ENCODE results near the gene LRRC26. TPM values are rescaled to one million over a fixed set of nuclear protein-coding genes. Genes with fewer than 3 reads are reported as not detected.

Gene LRRC26
- total RNA-seq, 1 experiment from 2014 or later = 0.52 TPM

DNA sequence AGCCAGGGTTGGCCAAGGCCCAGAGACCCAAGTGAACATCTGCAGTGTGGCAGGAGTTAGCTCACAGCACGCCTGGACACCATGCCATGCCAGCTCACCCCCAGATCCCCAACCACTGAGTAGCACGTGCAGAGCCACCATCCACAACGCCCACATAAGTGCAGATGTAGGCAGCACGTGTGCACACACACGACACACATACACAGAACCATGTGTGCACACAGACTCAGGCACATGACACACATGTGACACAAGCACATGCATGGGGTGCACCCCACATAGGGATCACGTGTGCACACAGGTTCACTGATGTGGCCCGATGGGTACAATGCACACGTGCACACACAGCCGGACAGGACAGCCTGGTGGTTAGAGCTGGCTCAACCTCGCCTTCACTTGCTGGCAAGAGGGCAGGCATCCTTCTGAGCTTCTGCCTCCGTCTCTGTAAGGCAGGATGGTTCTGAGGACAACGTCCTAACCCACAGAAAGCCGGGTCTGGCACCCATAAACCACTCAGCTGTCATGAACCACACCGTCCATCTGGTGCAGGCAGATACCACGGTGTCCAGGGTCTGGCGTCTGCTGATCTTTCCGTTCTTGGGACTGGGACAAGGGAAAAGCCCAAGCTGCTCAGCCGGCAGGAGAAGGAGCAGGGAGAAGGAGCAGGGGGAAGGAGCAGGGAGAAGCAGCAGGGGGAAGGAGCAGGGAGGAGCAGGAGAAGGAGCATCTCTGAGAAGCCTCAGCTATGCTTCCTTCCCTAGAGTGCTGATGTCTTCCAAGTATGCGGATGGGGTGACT lies 12.0 kb downstream of the LRRC26 start:
- peaks cover 14% of the 10 kb centered on the region for H3K4me1 Mint-ChIP-seq (ENCODE audit: low read depth, unreplicated experiment)
- no peak overlapping the region for H3K27ac Mint-ChIP-seq (ENCODE audit: unreplicated experiment)
- DNase-seq = no peak
- no TSS peak for BruUV-seq (replicated peaks)
- TF ChIP-seq, protein P1, sequence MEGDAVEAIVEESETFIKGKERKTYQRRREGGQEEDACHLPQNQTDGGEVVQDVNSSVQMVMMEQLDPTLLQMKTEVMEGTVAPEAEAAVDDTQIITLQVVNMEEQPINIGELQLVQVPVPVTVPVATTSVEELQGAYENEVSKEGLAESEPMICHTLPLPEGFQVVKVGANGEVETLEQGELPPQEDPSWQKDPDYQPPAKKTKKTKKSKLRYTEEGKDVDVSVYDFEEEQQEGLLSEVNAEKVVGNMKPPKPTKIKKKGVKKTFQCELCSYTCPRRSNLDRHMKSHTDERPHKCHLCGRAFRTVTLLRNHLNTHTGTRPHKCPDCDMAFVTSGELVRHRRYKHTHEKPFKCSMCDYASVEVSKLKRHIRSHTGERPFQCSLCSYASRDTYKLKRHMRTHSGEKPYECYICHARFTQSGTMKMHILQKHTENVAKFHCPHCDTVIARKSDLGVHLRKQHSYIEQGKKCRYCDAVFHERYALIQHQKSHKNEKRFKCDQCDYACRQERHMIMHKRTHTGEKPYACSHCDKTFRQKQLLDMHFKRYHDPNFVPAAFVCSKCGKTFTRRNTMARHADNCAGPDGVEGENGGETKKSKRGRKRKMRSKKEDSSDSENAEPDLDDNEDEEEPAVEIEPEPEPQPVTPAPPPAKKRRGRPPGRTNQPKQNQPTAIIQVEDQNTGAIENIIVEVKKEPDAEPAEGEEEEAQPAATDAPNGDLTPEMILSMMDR (IDR thresholded peaks at IDR 0.05; ENCODE audit: unreplicated experiment) = no peak
- peaks cover 5% of the 10 kb centered on the region for H3K36me3 Mint-ChIP-seq (ENCODE audit: insufficient read depth, unreplicated experiment)
- CTCF ChIA-PET = no interaction called here
- H3K9me3 Mint-ChIP-seq (ENCODE audit: low read depth, unreplicated experiment) = no peaks in the 10 kb centered on the region
- no peak overlapping the region for H3K4me3 Mint-ChIP-seq (ENCODE audit: low read depth, unreplicated experiment)
- intact Hi-C loops (cut with micrococcal nuclease; ENCODE audit: unreplicated experiment) = no loop called here
- peaks cover 47% of the 10 kb centered on the region for H3K27me3 Mint-ChIP-seq (ENCODE audit: unreplicated experiment)

DNA sequence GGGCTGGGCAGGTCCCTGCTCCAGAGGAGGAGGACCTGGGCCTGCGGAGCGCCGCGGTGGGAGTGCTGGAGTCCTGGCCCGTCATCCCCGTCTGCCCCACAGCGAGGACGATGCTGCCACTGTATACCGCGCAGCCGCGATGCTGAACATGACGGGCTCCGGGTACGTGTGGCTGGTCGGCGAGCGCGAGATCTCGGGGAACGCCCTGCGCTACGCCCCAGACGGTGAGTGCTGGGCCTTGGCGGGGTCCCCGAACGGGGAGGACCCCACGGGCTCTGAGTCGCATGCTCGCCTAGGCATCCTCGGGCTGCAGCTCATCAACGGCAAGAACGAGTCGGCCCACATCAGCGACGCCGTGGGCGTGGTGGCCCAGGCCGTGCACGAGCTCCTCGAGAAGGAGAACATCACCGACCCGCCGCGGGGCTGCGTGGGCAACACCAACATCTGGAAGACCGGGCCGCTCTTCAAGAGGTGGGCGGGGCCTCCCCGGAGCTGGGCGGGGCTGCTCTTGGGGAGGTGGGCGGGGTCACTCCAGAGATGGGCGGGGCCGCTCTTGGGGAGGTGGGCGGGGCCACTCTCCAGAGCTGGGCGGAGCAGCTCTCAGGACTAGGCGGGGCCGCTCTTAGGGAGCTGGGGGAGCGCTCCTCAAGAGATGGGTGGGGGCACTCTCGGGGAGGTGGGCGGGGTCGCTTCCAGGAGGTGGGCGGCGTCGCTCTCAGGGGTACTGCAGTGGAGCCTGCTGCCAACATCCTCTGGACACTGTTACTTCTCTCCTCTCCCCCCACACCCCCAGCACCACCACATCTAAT lies 13.1 kb downstream of the LRRC26 start:
- Mint-ChIP-seq H3K4me3 (ENCODE audit: low read depth, unreplicated experiment) (no peak overlapping the region), H3K27ac (ENCODE audit: unreplicated experiment) (no peak overlapping the region), H3K36me3 (ENCODE audit: insufficient read depth, unreplicated experiment) (peaks cover 5% of the 10 kb centered on the region), H3K4me1 (ENCODE audit: low read depth, unreplicated experiment) (peaks cover 14% of the 10 kb centered on the region), H3K27me3 (ENCODE audit: unreplicated experiment) (peaks cover 44% of the 10 kb centered on the region), H3K9me3 (ENCODE audit: low read depth, unreplicated experiment) (no peaks in the 10 kb centered on the region)
- CTCF ChIA-PET = interaction anchor here (0.6 to 0.7 kb wide), 2 partner anchors 28 to 434 kb away, joined by 3 to 5 read pairs; no protein-coding TSS in a partner anchor
- BruUV-seq (replicated peaks) = no TSS peak
- no peak for DNase-seq
- TF ChIP-seq, protein P1 (IDR thresholded peaks at IDR 0.05; ENCODE audit: unreplicated experiment) = no peak
- intact Hi-C loops (cut with micrococcal nuclease; ENCODE audit: unreplicated experiment) = no loop called here

DNA sequence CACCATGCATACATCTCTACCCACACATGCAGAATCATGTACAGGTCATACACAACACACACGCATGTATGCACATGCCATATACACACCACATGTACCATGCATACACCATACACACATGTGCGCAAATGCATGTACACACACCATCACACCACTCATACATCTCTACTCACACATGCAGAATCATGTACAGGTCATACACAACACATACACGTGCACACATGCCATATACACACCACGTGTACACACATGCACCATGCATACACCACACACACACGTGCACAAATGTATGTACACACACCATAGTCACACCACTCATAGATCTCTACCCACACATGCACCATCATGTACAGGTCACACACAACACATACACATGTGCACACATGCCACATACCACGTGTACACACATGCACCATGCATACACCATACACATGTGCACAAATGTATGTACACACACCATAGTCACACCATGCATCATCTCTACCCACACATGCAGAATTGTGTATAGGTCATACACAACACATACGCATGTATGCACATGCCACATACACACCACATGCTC lies 16.9 kb downstream of the LRRC26 start:
- Mint-ChIP-seq H3K36me3 (ENCODE audit: insufficient read depth, unreplicated experiment) (peaks cover 6% of the 10 kb centered on the region), H3K27ac (ENCODE audit: unreplicated experiment) (no peak overlapping the region), H3K27me3 (ENCODE audit: unreplicated experiment) (peaks cover 17% of the 10 kb centered on the region), H3K4me3 (ENCODE audit: low read depth, unreplicated experiment) (no peak overlapping the region), H3K9me3 (ENCODE audit: low read depth, unreplicated experiment) (peaks cover 2% of the 10 kb centered on the region), H3K4me1 (ENCODE audit: low read depth, unreplicated experiment) (no peaks in the 10 kb centered on the region)
- TF ChIP-seq, protein P1 (IDR thresholded peaks at IDR 0.05; ENCODE audit: unreplicated experiment) = no peak
- no peak for DNase-seq
- no TSS peak for BruUV-seq (replicated peaks)
- intact Hi-C loops (cut with micrococcal nuclease; ENCODE audit: unreplicated experiment) = no loop called here
- CTCF ChIA-PET = no interaction called here

DNA sequence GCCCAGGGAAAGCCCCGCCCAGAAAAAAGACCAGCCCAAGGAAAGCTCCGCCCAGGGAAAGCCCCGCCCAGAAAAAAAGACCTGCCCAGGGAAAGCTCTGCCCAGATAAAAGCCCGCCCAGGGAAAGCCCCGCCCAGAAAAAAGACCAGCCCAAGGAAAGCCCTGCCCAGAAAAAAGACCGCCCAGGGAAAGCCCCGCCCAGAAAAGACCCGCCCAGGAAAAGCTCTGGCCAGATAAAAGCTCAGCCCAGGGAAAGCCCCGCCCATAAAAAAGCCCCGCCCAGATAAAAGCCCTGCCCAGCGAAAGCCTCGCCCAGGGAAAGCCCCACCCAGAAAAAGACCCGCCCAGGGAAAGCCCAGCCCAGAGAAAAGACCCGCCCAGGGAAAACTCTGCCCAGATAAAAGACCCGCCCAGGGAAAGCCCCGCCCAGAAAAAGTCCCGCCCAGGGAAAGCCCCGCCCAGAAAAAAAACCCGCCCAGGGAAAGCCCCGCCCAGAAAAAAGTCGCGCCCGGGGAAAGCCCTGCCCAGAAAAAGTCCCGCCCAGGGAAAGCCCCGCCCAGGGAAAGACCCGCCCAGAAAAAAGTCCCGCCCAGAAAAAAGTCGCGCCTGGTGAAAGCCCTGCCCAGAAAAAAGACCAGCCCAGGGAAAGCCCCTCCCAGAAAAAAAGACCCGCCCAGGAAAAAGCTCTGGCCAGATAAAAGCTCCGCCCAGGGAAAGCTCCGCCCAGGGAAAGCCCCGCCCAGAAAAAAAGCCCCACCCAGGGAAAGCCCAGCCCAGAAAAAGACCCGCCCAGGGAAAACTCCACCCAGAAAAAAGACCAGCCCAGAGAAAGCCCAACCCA lies 19.0 kb downstream of the LRRC26 start:
- CTCF ChIA-PET = interaction anchor here (0.7 to 0.8 kb wide), 4 partner anchors 24 to 125 kb away, joined by 3 to 5 read pairs (median 4); partner anchors contain the start of gene SAPCD2
- H3K9me3 Mint-ChIP-seq (ENCODE audit: low read depth, unreplicated experiment) = peaks cover 2% of the 10 kb centered on the region
- H3K36me3 Mint-ChIP-seq (ENCODE audit: insufficient read depth, unreplicated experiment) = peaks cover 6% of the 10 kb centered on the region
- BruUV-seq (replicated peaks) = no TSS peak
- H3K27ac Mint-ChIP-seq (ENCODE audit: unreplicated experiment) = no peak overlapping the region
- H3K4me1 Mint-ChIP-seq (ENCODE audit: low read depth, unreplicated experiment) = no peaks in the 10 kb centered on the region
- TF ChIP-seq, protein P1 (IDR thresholded peaks at IDR 0.05; ENCODE audit: unreplicated experiment) = no peak
- peaks cover 31% of the 10 kb centered on the region for H3K27me3 Mint-ChIP-seq (ENCODE audit: unreplicated experiment)
- H3K4me3 Mint-ChIP-seq (ENCODE audit: low read depth, unreplicated experiment) = no peak overlapping the region
- peak; percentile 44 for DNase-seq
- intact Hi-C loops (cut with micrococcal nuclease; ENCODE audit: unreplicated experiment) = no loop called here
